Activated CD4-positive, alpha-beta T cell treated with anti-CD3 and anti-CD28 coated beads, Interleukin-10, Interleukin-2, amounts not matched to agents 100 ng/mL and 50 ng/mL, durations not matched to agents 16 hours and 8 hours (primary cell): ENCODE measurements around the gene URM1.

Experiments used
- DNase-seq: peaks from one replicate; pipeline ENCODE4 v3.0.0-alpha.2; 2020

URM1 gene

GRCh38 chr9:128388150-128388549, 17.0 kb downstream of the URM1 start:
- DNase-seq = no peak

DNA sequence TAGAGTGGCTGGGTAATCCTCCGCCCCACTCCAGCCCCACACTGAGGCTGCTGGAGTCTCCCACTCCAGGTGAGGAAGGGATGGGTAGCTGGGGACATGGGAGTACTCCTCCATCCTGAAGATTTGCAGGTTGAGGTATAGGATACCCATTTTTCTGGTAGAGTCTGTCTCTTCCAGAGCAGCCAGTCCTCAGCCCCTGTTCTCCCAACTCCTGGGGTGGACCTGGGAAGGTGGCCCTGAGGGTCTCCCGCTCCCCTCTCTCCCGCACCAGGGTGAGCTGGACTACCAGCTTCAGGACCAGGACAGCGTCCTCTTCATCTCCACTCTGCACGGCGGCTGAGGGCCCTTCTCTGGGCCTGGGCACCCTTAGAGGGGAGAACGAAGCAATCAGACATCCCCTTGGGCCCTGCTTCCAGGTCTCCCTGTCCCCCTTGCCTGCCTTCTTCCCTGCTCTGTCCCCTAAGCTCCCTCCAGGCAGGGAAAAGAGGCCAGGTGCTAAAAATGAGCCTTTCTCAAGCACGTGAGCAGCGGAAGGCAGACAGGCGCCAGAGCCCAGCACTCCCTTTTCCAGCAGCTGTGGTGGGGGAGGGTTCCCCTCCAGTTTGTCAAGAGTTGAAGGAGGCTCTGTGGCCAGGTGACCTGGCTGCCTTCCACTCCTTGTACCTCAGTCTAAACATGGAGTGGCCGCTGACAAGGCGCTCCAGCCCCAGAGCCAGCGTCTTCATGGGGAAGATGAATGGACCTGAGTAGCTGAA, 18.4 kb downstream of the URM1 start:
- no peak for DNase-seq

- no peak for DNase-seq
Observed at GRCh38 chr9:128390150-128390812, 19.1 kb downstream of the URM1 start.

DNA sequence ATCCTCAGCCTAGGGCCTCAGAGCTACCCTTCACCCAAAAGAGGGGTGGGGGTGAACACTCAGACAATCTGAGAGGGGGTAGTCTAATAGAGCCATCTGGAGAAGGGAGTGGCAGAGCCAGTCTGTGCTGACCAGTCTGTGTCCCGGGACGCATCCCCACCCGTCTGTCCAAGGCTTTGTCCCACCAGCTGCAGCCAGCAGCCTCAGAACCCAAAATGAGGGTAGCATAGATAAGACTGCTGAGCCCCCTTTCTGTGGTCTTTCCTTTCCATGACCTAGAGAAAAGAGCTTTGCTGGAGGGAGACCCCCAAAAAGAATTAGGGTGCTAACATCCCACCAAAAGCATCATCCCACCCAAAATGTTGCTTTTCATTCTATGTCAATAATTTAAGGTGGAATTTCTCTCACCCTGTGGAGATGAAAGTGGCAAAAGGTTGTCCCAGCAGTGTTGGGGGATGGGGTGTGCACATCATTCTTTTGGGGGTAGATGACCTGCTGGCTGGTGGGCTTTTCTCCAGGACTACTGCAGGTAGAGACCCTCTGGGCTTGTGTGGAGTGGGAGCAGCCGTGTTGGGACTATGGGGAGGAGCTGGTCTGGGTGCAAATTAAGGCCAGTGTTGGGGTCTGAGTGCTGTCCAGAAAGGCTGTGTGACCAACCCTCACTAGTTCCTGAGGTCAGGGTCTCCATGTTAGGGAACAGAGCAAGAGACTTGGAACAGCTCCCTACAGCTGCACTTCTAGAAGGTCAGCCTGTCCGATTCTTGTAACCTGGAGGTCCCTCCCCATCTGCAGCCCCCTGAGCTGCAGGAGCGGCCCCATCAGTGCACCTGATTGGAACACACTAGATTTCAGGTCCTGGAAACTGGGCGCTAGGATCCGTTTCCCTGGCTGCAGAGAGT, 19.9 kb downstream of the URM1 start:
- no peak for DNase-seq

DNA sequence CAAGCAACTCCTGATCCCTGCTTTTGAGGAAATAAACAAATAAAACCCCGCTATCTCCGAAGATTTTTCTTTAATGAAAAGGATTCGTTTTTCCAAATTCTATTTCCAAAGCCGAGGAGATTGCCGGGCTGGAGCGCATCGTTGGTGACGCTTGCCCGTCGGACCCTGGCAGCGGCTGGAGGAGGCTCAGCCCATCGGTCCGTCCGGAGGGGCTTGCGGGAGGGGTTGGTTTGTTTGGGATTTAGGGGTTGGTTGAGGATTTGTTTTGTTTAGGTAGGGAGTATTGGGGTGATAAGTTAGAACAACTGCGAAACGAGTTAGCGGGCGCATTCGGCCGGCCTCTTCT, 20.8 kb downstream of the URM1 start:
- DNase-seq = no peak

DNA sequence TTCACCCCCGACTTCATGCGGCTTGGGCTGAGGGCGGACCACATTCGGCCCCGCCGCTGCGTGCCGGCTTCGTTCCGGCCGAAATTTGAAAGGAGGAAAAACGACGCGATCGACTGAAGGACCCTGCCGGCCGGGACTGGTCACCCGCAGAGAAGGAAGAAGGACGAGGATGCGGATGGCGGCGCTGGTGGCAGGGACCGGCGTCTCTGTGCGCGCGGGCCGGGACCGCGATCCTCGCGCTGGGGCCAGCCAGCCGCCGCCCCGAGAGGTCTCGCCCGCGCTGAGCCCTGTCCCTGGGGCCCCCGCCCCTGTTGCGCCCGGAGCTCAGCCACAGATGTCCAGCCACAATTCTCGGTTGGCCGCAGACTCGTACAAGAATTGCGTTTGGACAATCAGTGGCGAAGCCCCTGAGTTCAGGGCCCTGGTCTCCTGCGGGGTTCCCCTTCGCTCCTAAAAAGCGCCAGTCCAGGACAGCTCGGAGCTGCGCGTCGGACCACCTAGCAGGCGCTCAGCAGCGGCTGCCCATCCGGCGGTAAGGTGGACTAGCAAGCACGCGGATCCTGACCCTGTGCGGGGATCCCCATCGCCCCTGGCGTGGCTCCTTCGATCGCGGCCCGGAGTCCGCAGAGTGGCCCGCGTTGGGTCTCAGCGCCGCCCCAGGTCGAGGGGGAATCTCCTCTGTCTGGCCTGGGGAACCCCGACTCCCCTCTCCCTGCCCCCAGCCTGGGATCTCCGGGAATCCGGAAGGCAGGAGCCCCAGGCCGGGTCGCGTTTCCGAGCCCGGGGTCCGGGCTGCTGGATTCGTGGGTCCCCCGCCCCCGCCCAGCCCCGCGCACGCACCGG, 21.3 kb downstream of the URM1 start:
- DNase-seq = no peak

DNA sequence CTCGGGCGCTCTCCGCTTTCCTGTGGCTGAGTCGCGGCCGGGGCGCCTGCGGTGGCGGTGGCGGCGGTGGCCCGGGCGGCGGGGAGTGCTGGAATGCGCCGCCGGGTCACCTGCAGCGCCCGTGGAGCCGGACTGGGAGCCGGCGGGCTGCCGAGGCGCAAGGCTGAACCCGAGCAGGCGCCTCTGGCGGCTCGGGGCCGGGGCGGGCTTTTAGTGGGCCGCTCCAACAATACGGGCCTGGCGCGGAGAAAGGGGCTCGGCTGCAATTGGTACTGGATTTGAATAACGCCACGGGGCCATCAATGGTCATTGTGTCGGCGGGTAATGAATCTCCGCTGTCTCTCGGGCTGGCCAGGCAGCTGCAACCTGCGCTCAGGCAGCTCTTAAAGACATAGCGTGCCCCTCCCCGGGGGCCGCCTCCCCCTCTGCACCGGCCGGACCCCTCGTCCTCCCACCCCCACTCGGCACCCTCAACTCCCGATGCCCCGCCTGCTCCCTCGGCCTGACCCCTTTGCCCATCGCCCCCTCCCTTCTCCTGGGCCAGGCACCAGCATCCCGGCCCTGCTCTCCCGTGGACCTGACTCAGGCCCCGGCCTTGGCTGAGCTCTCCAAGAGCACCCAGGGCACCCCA, 22.1 kb downstream of the URM1 start:
- no peak for DNase-seq

- no peak for DNase-seq
Observed at GRCh38 chr9:128393970-128394369, 22.8 kb downstream of the URM1 start.

GRCh38 chr9:128394379-128395168, 23.4 kb downstream of the URM1 start:
- DNase-seq = no peak

DNA sequence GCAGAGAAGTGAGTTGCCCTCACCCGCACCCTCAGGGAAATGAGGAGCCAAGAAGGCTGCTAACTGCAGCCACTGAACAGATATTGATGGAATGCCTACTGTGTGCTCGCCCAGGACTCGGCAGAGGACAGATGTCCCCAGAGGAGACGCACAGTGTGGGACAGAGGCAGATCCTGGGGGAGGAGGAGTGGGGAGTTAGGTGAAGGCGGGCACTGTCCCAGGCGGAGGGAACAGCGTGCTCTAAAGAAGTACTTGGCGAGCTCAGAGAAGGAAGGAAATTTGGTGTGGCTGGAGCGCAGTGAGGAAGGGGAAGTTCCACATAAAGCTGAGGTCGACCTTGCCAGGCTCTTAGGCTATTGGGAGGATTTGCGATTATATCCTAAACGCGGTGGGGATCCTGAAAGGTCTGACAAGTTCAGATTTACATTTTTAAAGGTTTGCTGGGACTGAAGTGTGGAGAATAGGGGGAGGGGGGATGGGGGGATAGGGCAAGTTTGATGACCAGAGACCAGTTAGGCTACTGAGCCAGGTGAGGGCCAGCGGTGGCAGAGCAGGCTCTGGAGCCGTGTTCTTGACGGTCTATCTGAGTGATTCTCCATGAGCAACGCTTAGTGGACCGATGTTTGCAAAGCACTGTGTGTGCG, 25.9 kb downstream of the URM1 start:
- DNase-seq = no peak

- no peak for DNase-seq
Observed at GRCh38 chr9:128397831-128398230, 26.7 kb downstream of the URM1 start.

GRCh38 chr9:128399861-128400260, 28.7 kb downstream of the URM1 start:
- DNase-seq = no peak

GRCh38 chr9:128404560-128404959, 33.4 kb downstream of the URM1 start:
- DNase-seq = no peak

GRCh38 chr9:128405077-128405779, 34.1 kb downstream of the URM1 start:
- DNase-seq = no peak

DNA sequence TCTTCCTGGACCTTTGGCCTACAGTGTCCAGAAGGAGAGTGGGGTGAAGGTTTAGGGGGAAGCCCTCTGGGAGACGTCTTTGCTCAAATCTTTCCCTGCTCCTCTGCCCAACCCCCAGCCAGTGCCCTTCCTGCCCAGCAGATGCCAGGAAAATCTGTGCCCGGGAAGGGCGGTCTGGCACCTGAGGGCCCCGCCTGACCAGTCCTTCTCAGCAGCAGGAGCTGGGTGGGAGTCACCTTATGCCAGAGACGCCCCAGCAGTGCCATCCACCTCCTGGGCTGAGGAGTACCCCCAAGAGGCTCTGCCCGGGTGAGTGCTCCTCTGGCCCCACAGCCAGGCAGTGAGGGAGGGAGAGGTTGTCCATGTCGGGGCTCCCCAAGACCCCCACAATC, 34.6 kb downstream of the URM1 start:
- DNase-seq = no peak

GRCh38 chr9:128406848-128407391, 35.7 kb downstream of the URM1 start:
- DNase-seq = no peak

DNA sequence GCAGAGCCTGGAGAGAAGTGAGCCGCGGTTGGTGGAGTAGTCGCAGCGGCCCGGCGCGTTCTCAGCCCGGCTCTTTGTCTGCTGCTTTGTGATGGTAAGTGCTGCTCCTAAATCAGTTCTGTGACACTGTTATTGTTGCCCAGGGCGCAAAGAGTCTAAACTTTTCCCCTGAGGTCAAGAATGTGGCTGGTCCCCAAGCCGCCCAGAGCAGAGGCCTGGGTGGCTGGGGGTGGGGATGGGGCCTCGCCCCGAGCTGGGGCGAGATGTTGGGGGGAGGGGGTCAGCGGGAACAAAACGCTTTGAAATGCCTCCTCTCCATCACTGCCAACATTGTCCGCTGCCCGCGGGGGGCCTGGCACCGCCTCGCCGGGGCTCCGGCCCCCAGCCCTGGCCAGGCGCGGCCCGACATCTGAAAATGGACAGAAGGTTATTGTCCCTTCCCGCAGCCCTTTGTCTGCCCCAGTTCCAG, 37.8 kb downstream of the URM1 start:
- DNase-seq = no peak

DNA sequence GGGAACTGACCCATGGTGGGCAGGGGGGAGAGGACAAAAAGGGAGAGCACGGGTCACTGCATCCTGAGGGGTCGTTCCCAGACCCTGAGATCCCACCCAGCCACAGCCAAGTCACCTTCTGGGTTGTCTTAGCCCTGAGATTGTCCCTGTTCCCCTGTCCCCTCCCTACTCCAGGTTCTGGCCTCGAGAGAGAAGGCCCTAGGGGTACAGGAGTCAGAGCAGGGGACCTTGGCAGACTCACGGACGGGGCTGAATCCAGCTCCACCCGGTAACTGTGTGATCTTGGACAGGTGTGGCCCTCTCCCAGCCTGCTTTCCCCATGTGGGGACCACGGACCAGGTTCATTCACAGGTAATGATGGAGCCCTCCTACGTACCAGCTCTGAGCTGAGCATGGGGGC, 38.3 kb downstream of the URM1 start:
- no peak for DNase-seq

DNA sequence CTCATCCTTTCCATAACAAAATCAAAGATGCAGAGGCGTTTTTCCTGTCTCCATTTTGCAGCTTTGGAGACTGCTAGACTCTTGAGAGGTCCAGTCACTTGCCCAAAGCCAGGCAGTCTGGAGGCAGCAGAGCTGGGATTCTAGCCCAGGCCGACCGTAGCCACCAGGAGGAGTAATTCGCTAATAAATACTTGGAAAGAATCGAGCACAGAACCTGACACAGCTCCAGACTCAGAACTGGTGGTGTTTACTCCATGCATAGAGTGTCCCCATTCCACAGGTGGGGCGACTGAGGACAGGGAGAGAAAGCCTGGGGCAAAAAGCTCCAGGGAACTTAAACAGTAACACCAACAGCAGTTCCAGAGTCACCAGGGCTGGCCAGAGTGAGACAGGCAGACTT, 38.8 kb downstream of the URM1 start:
- no peak for DNase-seq
